Stomach (tissue), 4 donors: Measurements from ENCODE around the gene GGA1.

Experiments used
- CTCF ChIP-seq, 7 experiments: fragments of 450-650 bp in 4 of 7; fragments of 200-600 bp in 3 of 7; sonication (generic) in 3 of 7; IDR thresholded peaks; one replicate each; pipeline ENCODE4 v1.5.1; 2016 to 2019; ENCODE audit warnings: antibody characterized with exemption in 7 of 7, control low read depth in 2 of 7, mild to moderate bottlenecking in 1 of 7
- EP300 ChIP-seq: sonication (generic); formaldehyde crosslinking; IDR thresholded peaks from one replicate; pipeline ENCODE4 v1.6.1; 2017; ENCODE audit warnings: antibody characterized with exemption
- POLR2A ChIP-seq, 4 donors: fragments of 450-650 bp; IDR thresholded peaks; one replicate each; pipeline ENCODE4 v1.6.1; 2016; ENCODE audit warnings: antibody characterized with exemption in 4 of 4, control low read depth in 2 of 4, mild to moderate bottlenecking in 1 of 4, moderate library complexity in 1 of 4

- TF ChIP-seq EP300 (no peak), POLR2A (IDR thresholded peaks at IDR 0.05) (no peak), CTCF (IDR thresholded peaks at IDR 0.05) (no peak)
Measured at GRCh38 chr22:37624876-37625275, 16.2 kb downstream of the GGA1 start.
